Loucy (cell line): ENCODE measurements around the gene TRIM56.
"Not testable (repeated sequence)": the region's sequence is repeated elsewhere in the genome, so short reads cannot be mapped to it uniquely, and the experiment has no call there.

Experiments
- H2AFZ ChIP-seq: fragments of 200-600 bp; sonication (generic); 2 replicates; pipeline ENCODE4 v1.6.0; 2016; ENCODE audit warnings: antibody characterized with exemption, mild to moderate bottlenecking, low read length, moderate library complexity
- H3F3A ChIP-seq: fragments of 200-600 bp; 2 replicates; pipeline ENCODE4 v1.6.0; 2016; ENCODE audit warnings: antibody characterized with exemption, low read depth, mild to moderate bottlenecking
- H3K27me3 ChIP-seq: fragments of 200-600 bp; sonication (generic); 2 replicates; pipeline ENCODE4 v1.6.1; 2014; ENCODE audit warnings: low read length, mild to moderate bottlenecking; ENCODE audit not compliant: insufficient read depth, poor library complexity, severe bottlenecking
- H3K36me3 ChIP-seq: fragments of 200-600 bp; sonication (generic); 2 replicates; pipeline ENCODE4 v1.6.1; 2016; ENCODE audit warnings: low read length; ENCODE audit not compliant: insufficient read depth
- H3K4me1 ChIP-seq: fragments of 200-600 bp; sonication (generic); 2 replicates; pipeline ENCODE4 v1.5.1; 2014; ENCODE audit warnings: low read length, mild to moderate bottlenecking; ENCODE audit not compliant: insufficient read depth, poor library complexity, severe bottlenecking
- H3K4me2 ChIP-seq: fragments of 200-600 bp; sonication (generic); 2 replicates; pipeline ENCODE4 v1.6.0; 2014; ENCODE audit warnings: antibody characterized with exemption, low read length, low read depth, mild to moderate bottlenecking; ENCODE audit not compliant: poor library complexity, severe bottlenecking
- H3K4me3 ChIP-seq: fragments of 200-600 bp; sonication (generic); 2 replicates; pipeline ENCODE4 v1.5.1; 2014; ENCODE audit warnings: low read length, mild to moderate bottlenecking, mixed read lengths; ENCODE audit not compliant: poor library complexity, severe bottlenecking
- H3K79me2 ChIP-seq: fragments of 200-600 bp; sonication (generic); 2 replicates; pipeline ENCODE4 v1.6.1; 2014; ENCODE audit warnings: low read length; ENCODE audit not compliant: insufficient read depth
- H3K9ac ChIP-seq: fragments of 200-600 bp; sonication (generic); 2 replicates; pipeline ENCODE4 v1.6.0; 2014; ENCODE audit warnings: mild to moderate bottlenecking, low read depth, low read length, moderate library complexity; ENCODE audit not compliant: poor library complexity, severe bottlenecking
- H3K9me2 ChIP-seq: fragments of 200-600 bp; sonication (generic); replicated peaks from 2 replicates; pipeline ENCODE4 v1.6.1; 2016; ENCODE audit warnings: low read depth, low read length, mixed read lengths
- H3K9me3 ChIP-seq: fragments of 200-600 bp; sonication (generic); 2 replicates; pipeline ENCODE4 v1.6.1; 2014; ENCODE audit warnings: mild to moderate bottlenecking, antibody characterized with exemption, low read length, low read depth; ENCODE audit not compliant: insufficient read depth
- H4K20me1 ChIP-seq: fragments of 200-600 bp; sonication (generic); 2 replicates; pipeline ENCODE4 v1.6.0; 2014; ENCODE audit warnings: antibody characterized with exemption, low read length, mild to moderate bottlenecking; ENCODE audit not compliant: insufficient read depth, poor library complexity, severe bottlenecking
- CTCF ChIP-seq: fragments of 200-600 bp; sonication (generic); conservative IDR thresholded peaks from 2 replicates; pipeline ENCODE4 v1.5.1; 2014; ENCODE audit warnings: mild to moderate bottlenecking, antibody characterized with exemption, low read length
- EZH2phosphoT487 ChIP-seq: fragments of 200-600 bp; IDR thresholded peaks from 2 replicates; pipeline ENCODE4 v1.6.1; 2018; ENCODE audit warnings: antibody characterized with exemption, mild to moderate bottlenecking, moderate library complexity, borderline replicate concordance

Gene TRIM56

DNA sequence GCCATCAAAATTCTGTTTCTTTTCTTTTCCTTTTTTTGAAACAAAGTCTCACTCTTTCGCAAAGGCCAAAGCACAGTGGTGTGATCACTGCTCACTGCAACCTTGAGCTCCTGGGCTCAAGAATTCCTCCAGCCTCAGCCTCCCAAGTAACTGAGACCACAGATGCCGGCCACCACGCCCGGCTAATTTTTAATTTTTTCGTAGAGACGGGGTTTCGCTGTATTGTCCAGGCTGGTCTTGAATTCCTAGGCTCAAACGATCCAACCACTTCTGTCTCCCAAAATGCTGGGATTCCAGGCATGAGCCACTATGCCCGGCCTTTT, 25.7 kb upstream of the TRIM56 start:
- no peaks in the 10 kb centered on the region for H3K79me2 ChIP-seq
- no peaks in the 10 kb centered on the region for H3K9me2 ChIP-seq
- no peak overlapping the region for H3K9ac ChIP-seq
- H3K9me3 ChIP-seq = no peaks in the 10 kb centered on the region
- no peaks in the 10 kb centered on the region for H3K27me3 ChIP-seq
- no peaks in the 10 kb centered on the region for H4K20me1 ChIP-seq
- H3K36me3 ChIP-seq = no peaks in the 10 kb centered on the region
- TF ChIP-seq CTCF (no peak), EZH2phosphoT487 (no peak)
- H3F3A ChIP-seq = no peaks in the 10 kb centered on the region
- no peaks in the 10 kb centered on the region for H3K4me1 ChIP-seq
- H3K4me3 ChIP-seq = no peak overlapping the region
- H3K4me2 ChIP-seq = no peak overlapping the region
- no peak overlapping the region for H2AFZ ChIP-seq

- H3K36me3 ChIP-seq = no peaks in the 10 kb centered on the region
- H3K4me2 ChIP-seq = no peak overlapping the region
- H2AFZ ChIP-seq = no peak overlapping the region
- H3K4me3 ChIP-seq = no peak overlapping the region
- H3K79me2 ChIP-seq = no peaks in the 10 kb centered on the region
- no peaks in the 10 kb centered on the region for H3K4me1 ChIP-seq
- no peak overlapping the region for H3K9ac ChIP-seq
- H4K20me1 ChIP-seq = no peaks in the 10 kb centered on the region
- H3F3A ChIP-seq = no peaks in the 10 kb centered on the region
- H3K9me3 ChIP-seq = no peaks in the 10 kb centered on the region
- no peaks in the 10 kb centered on the region for H3K27me3 ChIP-seq
- no peak for TF ChIP-seq EZH2phosphoT487
- H3K9me2 ChIP-seq = no peaks in the 10 kb centered on the region
Measured at GRCh38 chr7:101060992-101061391, 24.3 kb upstream of the TRIM56 start.

- not testable (repeated sequence) for H3K36me3 ChIP-seq, H2AFZ ChIP-seq, H3F3A ChIP-seq, H3K9me3 ChIP-seq, H3K4me2 ChIP-seq, H3K79me2 ChIP-seq, H3K4me3 ChIP-seq, H3K27me3 ChIP-seq, H3K4me1 ChIP-seq, H3K9me2 ChIP-seq, H4K20me1 ChIP-seq, H3K9ac ChIP-seq
Measured at GRCh38 chr7:101064176-101064550, 21.1 kb upstream of the TRIM56 start.

- H3K36me3 ChIP-seq, H3K9ac ChIP-seq, H3K27me3 ChIP-seq, H3K4me2 ChIP-seq, H4K20me1 ChIP-seq, H3K9me2 ChIP-seq, H3K79me2 ChIP-seq, H3K9me3 ChIP-seq, H3F3A ChIP-seq, H2AFZ ChIP-seq, H3K4me1 ChIP-seq, H3K4me3 ChIP-seq: not testable (repeated sequence)
Measured at GRCh38 chr7:101065162-101065561, 20.1 kb upstream of the TRIM56 start.
